ENCODE results near the gene DLG2.

Gene DLG2

DNA sequence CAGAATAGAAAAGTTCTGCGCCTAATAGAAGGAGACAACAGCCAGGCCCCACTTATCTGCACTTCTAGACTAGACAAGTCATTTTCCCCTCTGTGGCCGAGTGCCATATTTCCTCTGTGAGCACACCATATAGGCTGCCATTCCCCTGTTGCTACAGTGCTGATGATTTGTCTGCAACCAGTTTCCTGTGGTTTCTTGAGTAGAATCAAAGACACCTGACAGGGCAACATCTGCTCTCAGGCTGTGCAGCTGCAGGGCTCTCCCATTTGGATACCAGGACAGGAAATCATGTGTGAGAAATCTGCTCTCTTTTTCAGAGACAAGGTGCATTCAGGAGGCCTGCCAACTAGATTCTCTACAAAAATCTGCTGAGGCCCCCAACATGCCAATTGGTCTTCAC, 879.3 kb downstream of the DLG2 start:
- DNase-seq (ENCODE audit: extremely low spot score, insufficient read length, low read depth), result no peak

DNA sequence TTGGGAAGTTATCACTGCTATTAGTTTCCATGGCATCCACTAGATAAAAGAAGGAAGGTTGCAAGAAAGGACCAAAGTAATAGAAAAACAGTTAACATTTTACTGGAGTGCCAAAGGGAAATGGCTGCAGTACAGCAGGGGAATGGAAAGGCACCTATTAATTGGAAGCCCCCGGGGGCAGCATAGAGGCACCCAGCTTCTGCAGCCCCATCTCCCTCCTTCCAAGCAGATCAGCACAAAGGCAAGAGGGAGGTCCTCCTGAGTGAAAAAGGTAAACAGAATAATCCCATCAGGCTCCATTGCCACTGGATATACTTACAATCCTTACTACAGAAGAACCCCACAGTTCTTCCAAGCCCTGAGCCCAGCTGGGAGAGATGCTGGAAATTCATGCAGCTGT, 887.1 kb downstream of the DLG2 start:
- DNase-seq (ENCODE audit: extremely low spot score, insufficient read length, low read depth), result no peak
- no peak for FAIRE-seq

More for the DNA sequence above, 879.3 kb downstream of the DLG2 start:
- no peak for FAIRE-seq

DNA sequence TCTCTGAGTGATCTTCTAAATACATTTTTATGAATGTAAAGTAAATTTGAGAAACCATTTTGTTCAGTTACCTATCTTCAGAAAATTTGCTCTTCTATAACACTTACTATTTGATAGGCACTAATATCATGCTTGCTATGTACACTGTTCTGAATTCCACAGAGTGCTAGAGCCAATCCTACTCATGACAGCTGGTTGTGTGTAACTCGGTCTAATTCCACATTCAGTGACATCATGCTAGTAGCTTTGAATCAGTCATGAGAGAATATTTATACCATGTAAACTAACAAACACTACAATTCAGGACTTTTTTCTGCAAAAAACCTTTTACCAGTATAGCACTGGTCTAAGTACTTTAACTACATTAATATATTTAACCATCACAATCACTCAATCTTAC, 902.9 kb downstream of the DLG2 start:
- no peak for DNase-seq (ENCODE audit: extremely low spot score, insufficient read length, low read depth)
- FAIRE-seq, result no peak

DNA sequence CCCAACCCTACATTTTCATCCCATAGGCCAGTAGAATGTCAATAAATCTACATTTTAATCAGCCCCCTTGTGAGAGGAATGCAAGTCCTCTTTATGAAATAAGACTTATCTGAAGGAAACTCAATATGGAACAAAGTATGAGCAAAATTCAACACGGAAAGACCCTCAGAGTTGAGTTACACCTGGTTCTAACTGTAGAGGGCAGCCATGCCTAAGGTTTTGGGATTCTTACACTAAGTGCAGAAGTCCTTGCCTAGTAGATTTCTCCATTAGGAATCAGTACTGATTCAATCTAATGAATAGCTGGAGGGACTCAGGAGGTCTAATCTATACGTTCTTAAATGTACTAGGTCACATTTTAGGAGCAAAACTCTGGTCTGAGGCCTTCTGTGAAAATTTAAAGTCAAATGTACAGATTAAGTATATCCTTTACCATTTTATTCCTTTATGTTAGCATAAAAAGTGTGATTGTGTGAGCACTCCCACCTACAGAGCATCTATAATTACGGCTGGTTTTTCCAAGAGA, 904.5 kb downstream of the DLG2 start:
- FAIRE-seq (no peak), DNase-seq (ENCODE audit: extremely low spot score, insufficient read length, low read depth) (no peak)

DNA sequence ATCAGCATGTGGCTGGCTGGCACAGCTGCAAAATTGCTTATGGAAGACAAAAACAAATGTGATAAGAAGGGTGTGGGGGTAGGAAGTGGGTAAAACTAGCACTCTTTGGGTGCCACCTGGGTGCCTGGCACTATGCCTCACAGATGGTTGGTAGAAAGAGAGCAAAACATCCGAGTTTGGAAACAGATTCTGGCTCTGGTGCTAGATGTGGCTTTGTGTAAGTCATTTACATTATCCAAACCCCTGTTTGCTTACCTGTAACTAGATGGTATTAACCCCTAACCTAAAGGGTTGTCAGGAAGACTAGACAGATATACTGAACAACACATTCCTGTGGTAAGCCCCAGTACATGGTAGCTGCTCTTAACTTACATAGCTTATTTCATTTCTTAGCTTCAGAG, 905.6 kb downstream of the DLG2 start:
- no peak for FAIRE-seq
- DNase-seq (ENCODE audit: extremely low spot score, insufficient read length, low read depth), result no peak

DNA sequence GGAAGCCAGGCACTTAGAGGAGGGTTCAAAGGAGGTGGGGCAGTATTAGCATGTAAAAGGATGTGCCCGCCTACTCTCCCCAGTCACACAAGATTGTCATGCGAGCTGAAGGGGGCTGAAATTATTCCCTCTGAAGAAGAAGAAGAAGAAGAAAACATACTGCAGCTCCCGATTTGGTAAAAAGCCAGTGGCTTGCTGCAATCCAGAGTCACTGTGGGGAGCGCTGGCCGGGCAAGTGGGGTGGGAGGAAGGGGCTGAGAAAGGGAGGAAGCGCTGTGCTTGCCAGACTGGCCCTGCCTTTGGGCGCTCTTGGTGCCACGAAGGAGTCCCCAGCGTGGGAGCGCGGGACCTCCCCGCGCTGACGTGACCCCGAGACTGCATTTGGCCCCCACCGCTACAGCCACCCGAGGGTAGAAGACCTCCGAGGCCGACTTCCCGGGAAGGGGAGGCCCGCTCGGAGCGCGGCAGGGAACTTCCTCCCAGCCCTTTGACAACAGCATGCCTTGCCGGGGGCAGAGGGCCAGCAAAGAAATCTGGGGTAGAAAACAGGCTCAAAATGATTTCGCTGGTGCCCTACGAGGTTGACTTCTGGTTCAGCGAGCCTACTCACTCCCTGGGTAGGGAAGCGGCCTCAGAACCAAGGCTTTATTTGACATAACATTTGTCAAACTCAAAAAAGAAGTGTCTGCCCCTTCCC, 906.3 kb downstream of the DLG2 start:
- DNase-seq (ENCODE audit: extremely low spot score, insufficient read length, low read depth) (no peak), FAIRE-seq (no peak)

DNA sequence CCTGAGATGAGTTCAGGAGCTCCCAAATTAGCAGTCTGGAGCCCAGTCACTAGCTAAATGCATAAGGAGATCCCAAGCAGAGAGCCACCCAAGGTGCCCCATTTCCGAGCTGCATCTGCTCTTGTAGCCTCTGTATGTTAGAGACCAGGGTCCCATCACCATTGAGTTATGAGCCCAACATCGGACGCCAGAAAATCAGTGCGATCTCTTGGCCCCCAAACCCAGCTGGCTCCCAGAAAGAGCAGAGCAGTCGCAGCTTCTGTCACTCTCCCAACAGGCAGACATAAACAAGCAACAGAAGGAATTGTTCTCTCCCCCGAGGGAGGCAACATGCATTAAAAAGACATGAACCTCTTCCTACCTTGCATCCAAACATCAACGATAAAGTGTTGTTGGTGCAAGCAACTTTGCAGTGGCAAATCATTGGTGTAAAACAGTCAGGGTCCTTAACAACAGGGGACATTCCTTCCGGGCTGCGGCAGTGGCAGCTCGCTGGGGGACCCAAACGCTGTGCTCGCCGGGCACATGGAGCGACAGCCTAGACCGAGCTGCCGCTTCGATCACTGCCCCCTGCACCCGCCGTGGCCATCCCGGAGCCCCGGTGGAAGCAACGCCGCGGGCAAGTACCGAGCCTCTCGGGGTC, 907.1 kb downstream of the DLG2 start:
- DNase-seq (ENCODE audit: extremely low spot score, insufficient read length, low read depth) (no peak), FAIRE-seq (no peak)

DNA sequence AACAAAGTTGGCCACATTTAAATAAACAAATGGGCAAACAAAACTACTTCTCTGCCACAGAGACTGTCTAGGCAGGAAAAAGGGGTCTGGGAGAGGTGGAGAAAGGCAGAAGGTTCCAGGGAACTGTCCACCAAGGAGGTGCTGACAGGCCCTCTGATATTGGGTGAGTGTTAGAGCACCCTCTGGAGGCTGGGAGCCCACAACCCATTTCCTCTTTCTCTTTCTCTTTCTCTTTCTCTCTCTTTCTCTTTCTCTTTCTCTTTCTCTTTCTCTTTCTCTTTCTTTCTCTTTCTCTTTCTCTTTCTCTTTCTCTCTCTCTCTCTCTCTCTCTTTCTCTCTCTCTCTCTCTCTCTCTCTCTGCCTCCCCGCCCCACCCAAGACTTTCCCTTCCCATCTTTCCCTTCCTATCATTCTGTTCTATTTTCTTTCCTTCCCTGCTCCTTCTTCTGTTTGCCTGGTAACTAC, 912.8 kb downstream of the DLG2 start:
- no peak for FAIRE-seq
- peak; percentile 1 for DNase-seq (ENCODE audit: extremely low spot score, insufficient read length, low read depth)

DNA sequence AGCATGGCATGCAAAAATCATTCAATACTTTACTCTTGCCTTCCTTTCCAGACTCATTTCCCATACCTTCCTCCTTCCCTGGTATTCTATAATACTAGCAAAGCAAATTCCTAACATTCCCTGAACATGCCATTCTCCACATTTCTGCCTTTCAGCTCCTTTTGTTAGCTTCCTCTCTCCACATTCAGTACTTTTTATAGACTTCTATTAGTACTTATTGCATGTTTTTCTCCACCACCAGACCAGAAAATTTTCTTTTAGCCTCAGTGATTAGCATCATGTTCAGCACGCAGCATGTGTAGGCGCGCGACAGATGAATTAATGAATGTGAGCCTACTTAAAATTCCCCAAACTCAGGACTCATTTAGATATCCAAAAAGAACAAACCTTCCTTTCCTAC, 935.3 kb downstream of the DLG2 start:
- FAIRE-seq, result no peak
- no peak for DNase-seq (ENCODE audit: extremely low spot score, insufficient read length, low read depth)

DNA sequence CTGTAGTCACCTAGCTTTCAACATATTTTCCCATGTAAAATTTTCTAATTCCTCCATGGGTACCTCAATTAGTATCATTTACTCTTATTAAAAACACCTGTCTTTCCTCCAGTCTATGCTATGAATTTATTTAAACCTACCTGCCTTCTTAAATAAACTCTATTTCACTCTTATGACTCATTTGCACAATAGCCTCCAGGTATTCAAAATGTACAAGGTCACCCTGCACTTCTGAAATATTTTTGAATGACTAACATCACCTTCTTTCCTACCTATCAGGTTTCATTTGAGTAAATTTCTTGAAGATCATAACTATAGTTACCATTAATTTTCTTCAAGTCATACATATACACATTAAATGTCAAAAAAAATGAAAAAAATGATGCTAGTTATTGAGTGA, 939.7 kb downstream of the DLG2 start:
- FAIRE-seq (no peak), DNase-seq (ENCODE audit: extremely low spot score, insufficient read length, low read depth) (no peak)

DNA sequence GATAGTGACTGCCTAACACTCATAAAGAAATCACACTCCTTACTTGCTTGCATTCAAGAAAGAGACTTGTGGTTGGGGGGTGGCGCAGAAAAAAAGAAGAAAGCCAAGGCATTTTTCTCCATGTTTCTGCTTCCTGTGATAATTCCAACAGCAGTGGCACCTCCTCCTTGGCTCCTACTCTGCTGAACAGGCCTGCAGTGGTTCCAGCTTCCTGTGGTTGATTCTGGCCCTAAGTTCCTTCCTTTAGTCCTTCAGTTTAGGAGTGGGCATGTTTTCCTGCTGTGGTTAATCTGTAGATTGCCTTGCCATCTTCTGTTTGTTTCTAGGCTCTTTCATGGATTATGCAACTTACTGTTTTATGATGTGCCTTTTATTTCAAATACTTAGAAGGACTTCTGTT, 940.4 kb downstream of the DLG2 start:
- DNase-seq (ENCODE audit: extremely low spot score, insufficient read length, low read depth) (no peak), FAIRE-seq (no peak)

DNA sequence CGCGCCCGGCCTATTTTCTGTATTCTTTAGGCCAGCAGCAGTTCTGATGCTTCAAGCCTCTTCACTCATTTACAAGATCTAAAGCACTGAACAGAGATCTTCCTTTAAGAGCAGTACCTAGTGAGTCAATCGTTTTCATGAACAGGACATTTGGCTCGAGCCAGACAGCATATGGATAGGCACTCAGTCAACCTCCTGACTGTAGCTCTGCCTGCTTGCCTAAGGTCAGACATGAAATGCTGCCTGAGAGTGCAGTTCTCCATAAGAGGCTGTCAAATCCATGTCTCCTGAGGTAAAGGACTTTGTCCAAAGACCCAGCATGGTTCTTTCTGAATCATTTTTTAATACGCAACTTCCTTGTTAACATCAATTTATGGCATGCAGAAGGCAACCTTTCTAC, 941.2 kb downstream of the DLG2 start:
- DNase-seq (ENCODE audit: extremely low spot score, insufficient read length, low read depth), result no peak
- FAIRE-seq, result no peak

DNA sequence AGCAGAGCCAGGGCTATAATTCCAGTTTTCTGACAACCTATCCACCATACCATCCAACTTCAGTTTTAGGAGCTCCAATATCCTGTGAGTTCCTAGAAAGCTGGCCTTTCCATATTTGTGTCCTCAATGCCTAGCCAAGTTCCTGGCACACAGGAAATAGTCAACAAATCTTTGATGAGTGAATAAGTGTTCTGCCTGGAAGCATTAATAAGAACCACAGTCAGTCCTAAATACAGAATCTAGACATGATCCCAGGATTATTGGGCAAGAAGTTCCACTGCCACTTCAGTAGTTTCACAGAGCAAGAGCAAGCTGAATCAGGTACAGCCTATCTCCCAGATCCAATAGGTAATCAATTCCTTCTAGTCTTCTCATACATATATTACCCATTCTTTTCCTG, 942.0 kb downstream of the DLG2 start:
- DNase-seq (ENCODE audit: extremely low spot score, insufficient read length, low read depth) (no peak), FAIRE-seq (no peak)

DNA sequence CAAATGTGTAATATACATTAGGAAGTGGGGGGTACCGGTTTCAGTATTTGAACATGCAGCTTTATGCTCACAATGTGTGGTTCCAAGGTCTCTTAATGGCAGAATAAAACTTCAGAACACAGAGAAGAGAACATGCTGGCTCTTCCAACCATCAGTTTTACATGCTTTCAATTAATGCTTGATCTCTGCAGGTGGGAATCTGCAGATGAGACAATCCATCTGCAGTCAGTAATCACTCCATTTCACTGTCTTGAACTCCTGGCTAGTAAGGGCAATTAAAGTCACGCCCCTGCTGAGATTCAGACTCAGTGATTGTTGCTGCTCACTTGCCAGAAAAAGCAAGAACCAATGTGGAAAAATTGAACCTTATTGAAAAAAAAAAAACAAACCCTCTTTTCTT, 945.7 kb downstream of the DLG2 start:
- FAIRE-seq (no peak), DNase-seq (ENCODE audit: extremely low spot score, insufficient read length, low read depth) (no peak)

DNA sequence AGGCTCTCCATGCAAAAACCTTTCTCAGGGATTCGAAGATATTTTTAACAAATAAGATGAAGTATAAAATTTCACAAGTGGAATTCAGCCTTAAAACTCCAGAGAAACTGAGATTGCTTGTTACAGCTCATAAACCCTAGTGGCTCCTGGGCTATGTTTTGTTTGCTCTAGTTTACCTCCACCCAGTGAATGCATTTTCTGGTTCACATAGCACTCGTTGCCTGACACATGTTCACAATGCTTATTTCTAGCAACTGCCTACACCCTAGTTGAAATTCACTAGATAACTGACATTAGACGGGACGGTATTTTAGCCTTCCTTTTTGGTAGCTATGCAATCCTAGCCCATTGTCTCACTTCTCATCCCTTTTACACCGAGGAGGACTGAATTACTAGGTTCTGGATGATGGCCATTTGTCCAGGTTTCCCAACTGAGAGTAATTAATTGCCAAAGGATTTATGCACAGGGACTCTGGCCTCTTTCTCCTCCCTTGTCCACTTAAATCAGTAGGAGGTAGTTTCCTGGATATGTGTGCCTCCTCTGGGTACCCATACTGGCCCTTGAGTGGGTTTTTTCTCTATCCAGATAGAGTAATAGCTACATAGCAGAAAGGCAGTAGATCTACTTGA, 951.6 kb downstream of the DLG2 start:
- DNase-seq (ENCODE audit: extremely low spot score, insufficient read length, low read depth) (no peak), FAIRE-seq (no peak)

DNA sequence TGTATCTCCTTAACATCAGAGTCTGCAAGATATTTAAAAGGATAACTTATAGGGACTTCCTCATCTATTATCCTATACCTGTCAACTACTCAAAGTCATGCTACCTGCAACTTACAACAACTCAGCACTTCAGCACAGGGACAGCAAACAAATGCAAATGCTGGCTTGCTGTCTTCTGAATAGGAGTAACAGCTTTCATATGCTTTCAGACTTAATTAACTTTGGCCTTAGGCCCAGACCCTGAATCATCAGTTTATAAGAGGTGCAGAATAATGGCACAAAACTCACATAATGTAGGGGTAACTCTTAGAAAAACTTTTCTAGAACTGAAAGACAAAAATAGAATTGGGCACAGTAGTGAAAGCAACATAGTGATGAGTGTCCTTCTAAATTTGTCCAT, 953.4 kb downstream of the DLG2 start:
- FAIRE-seq (no peak), DNase-seq (ENCODE audit: extremely low spot score, insufficient read length, low read depth) (no peak)

DNA sequence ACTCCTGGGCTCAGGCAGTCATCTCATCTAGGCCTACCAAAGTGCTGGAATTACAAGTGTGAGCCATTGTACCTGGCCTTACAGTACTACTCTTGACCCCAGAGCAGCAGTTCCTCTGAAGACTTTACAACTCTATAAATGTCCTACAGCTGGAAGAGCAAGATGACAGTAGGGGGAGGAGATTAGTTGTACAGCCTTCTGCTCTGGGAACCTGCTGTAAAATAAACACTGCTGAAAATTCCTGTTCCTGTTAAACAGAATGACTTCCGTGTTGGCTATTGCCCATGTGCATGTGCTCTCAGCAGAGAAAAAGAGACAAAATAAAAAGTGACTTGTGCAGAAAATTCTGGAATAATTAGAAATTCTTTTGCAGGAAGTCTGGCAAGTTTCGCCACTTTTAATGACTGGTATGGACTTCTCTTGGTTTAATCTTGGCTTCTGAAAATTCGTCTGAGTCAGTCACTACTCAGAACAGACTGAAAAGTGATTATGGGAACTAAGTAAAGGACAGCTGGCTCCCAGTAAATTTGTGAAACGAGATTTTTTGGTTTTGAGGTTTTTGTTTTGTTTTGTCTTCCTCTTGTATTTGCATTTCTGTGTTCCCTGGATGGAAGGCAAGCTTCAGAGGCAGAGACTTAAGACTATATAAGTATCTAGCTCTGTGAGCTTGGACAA, 955.7 kb downstream of the DLG2 start:
- FAIRE-seq (no peak), DNase-seq (ENCODE audit: extremely low spot score, insufficient read length, low read depth) (no peak)

DNA sequence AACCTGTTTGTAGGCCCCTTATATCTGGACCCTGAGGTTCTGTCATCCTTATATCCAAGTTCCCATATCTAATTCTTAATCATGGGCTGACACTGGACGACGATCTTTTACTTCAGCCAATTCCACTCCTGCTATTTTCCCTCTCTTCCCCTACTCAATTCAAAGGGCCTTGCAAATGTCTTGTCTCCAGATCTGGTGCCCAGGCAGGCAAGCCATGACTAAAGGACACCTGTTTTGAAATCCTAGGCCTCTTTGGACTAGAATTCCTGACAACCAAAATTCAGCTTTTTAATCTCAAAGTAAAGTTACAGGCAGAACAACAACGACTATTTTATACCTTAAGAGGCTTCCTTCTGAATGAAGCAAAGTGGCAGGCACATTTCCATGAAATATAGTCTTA, 963.4 kb downstream of the DLG2 start:
- no peak for FAIRE-seq
- no peak for DNase-seq (ENCODE audit: extremely low spot score, insufficient read length, low read depth)

DNA sequence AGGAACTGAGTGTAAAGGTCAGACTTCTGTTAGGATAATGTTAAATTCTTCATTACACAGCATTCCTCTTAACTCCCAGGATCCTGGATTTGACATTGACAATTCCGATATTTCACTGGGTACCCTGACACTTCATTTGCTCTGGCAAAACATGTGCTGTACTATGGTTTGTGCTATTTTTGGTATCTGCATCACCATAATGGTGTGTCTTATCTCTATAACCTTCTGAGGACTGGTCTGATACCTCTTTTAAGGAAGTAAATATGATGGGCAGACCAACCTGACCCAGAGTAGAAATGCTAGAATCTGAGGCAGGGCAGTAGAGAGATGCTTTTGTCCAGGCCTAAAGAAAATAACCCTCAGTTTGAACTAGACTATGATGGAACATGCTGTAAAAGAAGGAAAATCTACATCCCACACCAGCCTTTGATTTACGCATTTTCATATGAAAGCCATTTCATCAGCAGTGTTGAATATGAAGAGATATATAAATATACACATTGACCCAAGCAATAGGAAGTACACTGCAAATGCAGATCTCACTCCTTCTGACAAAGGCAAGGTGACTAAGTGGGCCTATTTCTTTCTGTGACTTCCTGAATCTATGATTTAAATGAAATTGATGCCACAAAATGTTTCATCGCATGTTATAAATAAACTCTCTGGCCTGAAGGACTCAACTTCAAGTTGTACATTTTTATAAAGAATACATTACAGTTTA, 966.7 kb downstream of the DLG2 start:
- FAIRE-seq (no peak), DNase-seq (ENCODE audit: extremely low spot score, insufficient read length, low read depth) (no peak)

DNA sequence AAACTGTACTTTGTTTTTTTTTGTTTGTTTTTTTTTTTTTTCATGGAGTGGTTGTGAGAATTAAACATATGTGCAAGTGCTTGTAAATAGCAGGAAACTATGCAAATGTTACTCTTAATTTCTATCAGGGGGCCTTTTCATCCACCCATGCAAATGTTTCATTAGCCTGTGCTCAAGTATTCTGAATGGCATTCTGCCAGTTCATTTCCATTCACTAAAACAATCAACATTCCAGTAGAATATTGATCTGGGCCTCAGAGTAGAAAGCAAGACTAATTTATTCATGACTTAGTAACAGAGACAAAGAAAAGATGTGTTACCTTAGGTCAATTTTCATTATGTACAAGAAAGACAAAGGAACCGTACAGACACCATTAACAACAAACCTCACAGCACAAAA, 971.4 kb downstream of the DLG2 start:
- FAIRE-seq (no peak), DNase-seq (ENCODE audit: extremely low spot score, insufficient read length, low read depth) (no peak)

All from GM18507 (cell line).